NCI-H1436 treated with DMSO at 0.1 percent for 48 hours (cell line): Measurements from ENCODE around the gene NYAP2.

Source experiments
- DNase-seq: peaks from one replicate; lab custom pipeline; 2025; lab: John Stamatoyannopoulos, UW

NYAP2 gene

DNA sequence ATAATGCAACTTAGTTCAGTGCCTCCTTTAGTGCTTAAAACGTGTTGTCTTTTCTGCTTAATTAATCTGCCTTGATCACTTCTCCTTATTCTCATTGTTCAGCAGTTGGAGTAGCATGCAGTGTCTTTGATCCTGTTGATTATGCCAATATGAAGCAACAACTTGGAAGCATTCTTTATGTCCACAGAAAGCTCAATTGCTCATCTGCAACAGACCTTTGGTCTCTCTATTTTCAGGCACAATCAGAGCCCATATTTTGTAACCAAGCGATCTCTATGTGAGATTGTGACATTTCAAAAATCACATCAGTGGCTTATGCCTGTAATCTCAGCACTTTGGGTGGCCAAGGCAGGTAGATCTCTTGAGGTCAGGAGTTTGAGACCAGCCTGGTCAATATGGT lies 217.3 kb downstream of the NYAP2 start:
- no peak for DNase-seq

DNA sequence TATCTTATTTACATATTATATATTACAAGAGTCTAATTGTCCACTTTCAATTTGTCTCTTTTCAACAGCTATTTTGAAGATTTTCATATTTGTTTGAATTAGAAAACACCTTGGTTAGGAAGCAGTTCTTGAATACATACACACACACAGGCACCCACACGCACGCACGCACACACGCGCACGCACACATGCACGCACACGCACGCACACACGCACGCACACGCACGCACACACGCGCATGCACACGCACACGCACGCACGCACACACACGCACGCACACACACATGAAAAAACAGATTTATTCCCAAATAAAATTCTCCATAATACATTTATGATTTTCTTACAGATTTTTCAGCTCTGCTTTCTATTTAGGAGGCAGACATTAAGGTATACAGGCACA lies 220.7 kb downstream of the NYAP2 start:
- no peak for DNase-seq

GRCh38 chr2:225630824-225631533 lies 231.5 kb downstream of the NYAP2 start:
- no peak for DNase-seq

- DNase-seq: no peak
Observed at GRCh38 chr2:225632351-225632750, 232.8 kb downstream of the NYAP2 start.

- DNase-seq: no peak
Observed at GRCh38 chr2:225636558-225636957, 237.0 kb downstream of the NYAP2 start.

DNA sequence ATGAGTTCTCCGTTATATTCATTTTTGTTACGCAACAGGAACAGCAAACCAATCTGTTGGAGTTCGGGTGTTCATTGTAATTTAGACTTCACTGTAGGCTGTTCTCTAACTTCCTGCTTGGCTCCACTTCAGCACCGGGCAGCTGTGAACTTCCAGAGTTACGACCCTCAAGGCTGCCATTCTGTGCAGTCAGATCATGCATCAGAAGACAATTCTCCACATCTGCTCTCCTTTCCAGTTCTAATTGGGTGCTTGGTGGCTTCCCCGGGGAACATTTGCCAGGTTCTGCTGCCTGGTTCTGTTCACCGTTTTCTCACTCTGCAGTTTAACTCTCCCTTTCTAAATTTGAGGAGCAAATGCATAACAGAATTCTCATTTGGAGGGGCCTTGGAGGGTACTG lies 237.7 kb downstream of the NYAP2 start:
- DNase-seq: no peak

- no peak for DNase-seq
Observed at GRCh38 chr2:225640550-225640949, 241.0 kb downstream of the NYAP2 start.

- no peak for DNase-seq
Observed at GRCh38 chr2:225649274-225649673, 249.8 kb downstream of the NYAP2 start.

GRCh38 chr2:225650041-225650440 lies 250.5 kb downstream of the NYAP2 start:
- DNase-seq: no peak

- no peak for DNase-seq
Observed at GRCh38 chr2:225660262-225661131, 261.0 kb downstream of the NYAP2 start.

GRCh38 chr2:225662101-225662500 lies 262.6 kb downstream of the NYAP2 start:
- DNase-seq: no peak

DNA sequence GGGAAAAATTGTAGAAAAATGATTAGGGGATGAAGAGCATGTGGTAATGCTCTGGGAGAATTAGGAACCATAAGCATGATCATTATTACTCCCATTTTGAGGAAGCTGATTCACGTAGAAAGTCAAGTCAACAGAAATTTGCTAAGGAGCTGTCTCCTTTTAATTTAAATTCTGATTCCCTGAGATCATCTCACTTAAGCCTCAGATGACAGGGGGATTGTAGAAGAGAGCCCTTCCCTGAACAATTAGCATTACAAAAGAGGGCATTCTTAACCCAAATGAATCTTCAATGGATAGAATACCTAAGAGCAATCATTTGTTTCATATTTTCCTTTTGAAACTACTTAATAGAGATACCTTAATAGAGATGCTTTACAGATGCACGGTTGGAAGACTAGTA lies 267.9 kb downstream of the NYAP2 start:
- no peak for DNase-seq

GRCh38 chr2:225668606-225669266 lies 269.2 kb downstream of the NYAP2 start:
- peak; percentile 63 for DNase-seq

DNA sequence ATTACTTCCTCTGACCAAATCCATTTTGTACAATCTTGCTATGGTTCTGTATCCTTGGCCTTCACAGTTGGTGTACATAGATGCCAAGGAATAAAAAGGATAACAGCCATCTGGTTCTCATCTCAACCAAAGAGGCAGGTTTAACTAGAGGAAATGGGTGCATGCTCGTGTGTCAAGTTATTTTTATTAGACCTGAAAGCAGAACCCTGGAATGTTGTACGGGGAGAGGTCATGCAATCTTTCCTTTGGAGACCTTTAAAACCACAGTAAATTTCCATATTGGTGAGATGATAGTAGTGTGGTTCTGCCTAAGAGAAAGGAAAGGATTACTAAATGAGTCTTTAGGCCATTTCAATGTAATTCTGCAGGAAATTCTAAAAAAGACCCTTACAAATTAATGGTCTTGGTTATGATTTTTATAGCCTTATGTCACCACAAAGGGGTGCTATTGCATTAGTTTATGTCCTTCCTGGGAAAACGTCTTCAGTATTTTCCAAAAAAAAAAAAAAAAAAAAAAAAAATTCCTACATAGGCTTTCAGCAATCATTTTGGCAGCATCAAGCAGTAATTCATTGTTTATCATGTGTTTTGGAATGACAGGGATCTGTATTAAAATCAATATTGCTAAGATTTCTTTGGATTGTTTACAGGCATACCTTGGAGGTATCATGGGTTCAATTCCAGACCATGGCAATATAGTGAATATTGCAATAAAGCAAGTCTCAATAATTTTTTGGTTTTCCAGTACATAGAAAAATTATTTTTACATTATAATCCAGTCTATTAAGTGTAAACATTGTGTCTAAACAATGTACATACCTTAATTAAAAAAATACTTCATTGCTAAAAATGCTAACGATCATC lies 270.8 kb downstream of the NYAP2 start:
- DNase-seq: no peak

DNA sequence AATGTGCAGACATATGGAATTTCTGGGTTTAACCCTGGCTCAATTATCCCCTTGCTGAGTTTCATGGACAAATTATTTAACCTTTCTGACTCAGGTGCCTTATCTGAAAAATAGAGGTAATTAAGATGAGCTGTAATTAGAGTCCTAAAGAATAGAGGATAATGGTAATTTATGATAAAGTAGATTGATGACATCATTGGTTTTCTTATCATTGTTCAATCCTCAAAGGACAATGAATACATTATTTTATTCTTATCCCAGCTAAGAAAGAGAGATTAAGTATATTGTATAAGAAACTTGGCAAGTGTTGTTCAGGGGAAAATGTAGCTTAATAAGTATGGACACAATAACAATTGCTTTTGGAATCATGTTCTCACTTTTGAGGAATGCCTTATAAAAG lies 279.3 kb downstream of the NYAP2 start:
- no peak for DNase-seq

DNA sequence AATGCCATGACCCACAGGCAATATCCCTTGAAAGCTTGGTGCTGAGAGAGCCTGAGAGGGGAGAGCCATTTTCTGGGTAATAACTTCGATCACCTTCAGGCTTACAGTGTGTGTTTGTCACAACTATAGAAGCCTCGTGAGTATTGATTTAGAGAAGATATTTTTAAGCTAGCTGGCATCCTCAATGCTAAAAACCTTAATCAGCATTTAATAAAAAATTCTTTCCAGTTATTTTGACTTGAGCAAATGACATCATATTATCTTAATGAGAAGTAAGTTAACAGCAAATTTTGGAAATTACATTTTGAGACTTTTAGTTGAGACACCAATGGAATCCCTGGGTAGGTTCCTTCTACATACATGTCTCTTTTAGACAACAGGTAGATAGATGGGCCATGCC lies 283.7 kb downstream of the NYAP2 start:
- DNase-seq: no peak

DNA sequence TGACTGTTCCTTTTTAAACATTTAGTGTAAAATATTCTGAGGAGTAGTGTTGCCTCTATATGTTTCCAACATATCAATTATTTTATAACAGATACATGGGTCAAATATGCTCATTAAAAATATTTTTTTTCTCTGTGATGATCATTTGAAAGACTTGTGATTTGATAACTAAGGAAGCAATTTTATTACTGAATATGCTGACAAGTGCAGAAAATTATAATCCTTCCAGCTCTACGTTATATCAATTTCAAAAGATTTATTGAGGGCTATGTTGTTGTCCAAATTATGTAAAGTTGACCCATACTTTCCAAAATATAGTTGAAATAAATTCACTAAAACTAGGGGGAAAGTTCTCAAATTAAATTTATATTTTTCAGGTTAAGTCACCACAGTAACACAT lies 290.6 kb downstream of the NYAP2 start:
- DNase-seq: no peak

GRCh38 chr2:225691711-225692110 lies 292.2 kb downstream of the NYAP2 start:
- no peak for DNase-seq

DNA sequence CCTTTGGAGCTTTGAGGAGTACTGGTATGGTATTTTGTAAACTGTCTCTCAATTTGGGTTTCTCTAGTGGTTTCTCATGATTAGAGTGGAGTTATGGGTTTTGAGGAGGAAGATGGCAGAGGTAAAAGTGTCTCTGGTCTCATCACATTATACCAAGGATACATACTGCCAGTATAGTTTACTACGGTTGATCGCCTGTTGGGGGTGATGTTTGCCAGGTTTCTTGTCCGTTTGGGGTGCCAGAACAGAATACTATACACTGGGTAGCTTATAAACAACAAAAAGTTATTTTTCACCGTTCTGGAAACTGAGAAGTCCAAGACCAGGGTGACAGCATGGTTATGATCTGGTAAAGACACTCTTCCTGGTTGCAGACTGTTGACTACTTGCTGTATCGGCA lies 293.7 kb downstream of the NYAP2 start:
- DNase-seq: no peak

DNA sequence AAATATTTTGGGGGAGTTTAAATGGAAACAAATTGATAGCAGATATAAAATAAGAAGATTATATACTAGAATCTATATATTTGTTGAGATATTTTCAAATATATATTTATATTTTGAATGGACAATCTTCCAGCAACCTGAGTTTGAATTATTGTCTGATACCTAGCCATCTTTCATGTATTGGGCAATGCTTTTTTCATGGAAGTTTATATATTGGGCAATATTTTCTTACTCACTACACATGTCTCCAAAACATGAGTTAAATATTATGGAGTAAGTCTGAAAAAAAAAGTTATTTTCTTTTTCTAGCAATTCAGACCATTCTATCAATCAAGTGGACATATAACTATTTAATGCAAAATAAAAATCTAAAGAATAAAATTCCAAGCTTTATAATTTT lies 295.2 kb downstream of the NYAP2 start:
- DNase-seq: no peak

DNA sequence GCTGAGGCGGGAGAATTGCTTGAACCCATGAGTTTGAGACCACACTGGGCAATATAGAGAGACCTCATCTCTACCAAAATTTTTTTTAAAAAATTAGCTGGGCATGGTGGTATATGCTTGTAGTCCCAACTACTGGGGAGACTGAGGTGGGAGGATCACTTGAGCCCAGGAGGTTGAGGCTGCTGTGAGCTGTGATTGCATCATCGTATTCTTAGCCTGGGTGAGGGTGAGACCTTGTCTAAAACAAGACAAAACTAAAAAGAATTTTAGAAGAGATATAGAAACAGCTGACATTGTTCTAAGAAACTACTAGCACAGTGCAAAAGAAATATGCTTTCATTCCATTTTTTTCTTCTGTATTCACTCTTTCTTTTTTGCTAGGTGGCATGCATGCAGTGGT lies 298.4 kb downstream of the NYAP2 start:
- DNase-seq: no peak
